Measurements from ENCODE around the gene ZSCAN21.
A peak's percentile ranks its signal among the peaks of the same experiment; 100 is the strongest.

The ZSCAN21 gene

GRCh38 chr7:100017300-100017699 is 32.3 kb upstream of the ZSCAN21 start:
- Mint-ChIP-seq H3K4me1 (peaks cover 16% of the 10 kb centered on the region), H3K36me3 (peaks cover 5% of the 10 kb centered on the region), H3K4me3 (no peak overlapping the region)

GRCh38 chr7:100017875-100018274 is 31.7 kb upstream of the ZSCAN21 start:
- ATAC-seq (ENCODE audit: low read depth) = no peak
- no peak overlapping the region for H3K4me3 Mint-ChIP-seq
- peaks cover 5% of the 10 kb centered on the region for H3K36me3 Mint-ChIP-seq
- H3K4me1 Mint-ChIP-seq = peaks cover 16% of the 10 kb centered on the region
- H3K9me3 Mint-ChIP-seq = no peaks in the 10 kb centered on the region
- DNase-seq (ENCODE audit: low spot score in 2 of 2) = no peak
- H3K27ac Mint-ChIP-seq = peak overlapping the region; percentile 53
- no peaks in the 10 kb centered on the region for H3K27me3 Mint-ChIP-seq

More at GRCh38 chr7:100017300-100017699, 32.3 kb upstream of the ZSCAN21 start:
- H3K9me3 Mint-ChIP-seq = no peaks in the 10 kb centered on the region
- H3K27ac Mint-ChIP-seq = no peak overlapping the region
- H3K27me3 Mint-ChIP-seq = no peaks in the 10 kb centered on the region
- DNase-seq (ENCODE audit: low spot score in 2 of 2) = no peak
- ATAC-seq (ENCODE audit: low read depth) = no peak

DNA sequence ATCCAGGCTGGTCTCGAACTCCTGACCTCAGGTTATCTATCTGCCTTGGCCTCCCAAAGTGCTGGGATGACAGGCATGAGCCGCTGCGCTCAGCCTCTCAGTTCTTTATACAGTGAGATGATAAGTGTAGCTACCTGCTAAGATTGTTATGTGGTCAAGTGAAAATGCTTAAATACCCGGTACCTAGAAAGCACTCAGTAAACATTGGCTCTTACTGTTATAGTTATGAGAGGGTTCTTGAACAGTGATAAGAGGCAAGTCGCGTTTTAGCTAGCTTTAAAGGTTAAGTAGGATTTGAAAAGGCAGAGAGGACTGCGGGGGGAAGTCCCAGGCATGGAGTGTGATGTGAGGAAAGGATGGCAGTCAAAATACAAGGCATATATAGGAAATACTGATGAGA is 29.7 kb upstream of the ZSCAN21 start:
- H3K36me3 Mint-ChIP-seq = peaks cover 9% of the 10 kb centered on the region
- ATAC-seq (ENCODE audit: low read depth) = no peak
- H3K27ac Mint-ChIP-seq = peak overlapping the region; percentile 37

DNA sequence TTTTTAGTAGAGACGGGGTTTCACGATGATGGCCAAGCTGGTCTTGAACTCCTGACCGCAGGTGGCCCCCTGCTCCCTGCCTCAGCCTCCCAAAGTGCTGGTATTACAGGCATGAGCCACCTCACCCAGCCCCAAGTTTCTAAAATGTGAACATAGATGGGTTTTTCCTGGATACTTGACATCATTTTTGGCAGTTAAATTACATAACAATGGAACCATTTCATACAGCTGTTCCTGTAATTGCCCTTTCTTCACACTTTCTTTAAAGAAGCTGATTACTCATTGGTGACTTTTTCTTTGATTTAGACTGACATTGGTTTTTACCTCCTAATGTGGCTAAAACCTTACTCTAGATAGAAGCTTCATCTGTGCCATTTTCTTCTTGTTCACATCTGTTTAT is 28.3 kb upstream of the ZSCAN21 start:
- ATAC-seq (ENCODE audit: low read depth) (no peak), DNase-seq (ENCODE audit: low spot score in 2 of 2) (no peak)
- Mint-ChIP-seq H3K4me3 (no peak overlapping the region), H3K27ac (no peak overlapping the region), H3K4me1 (peaks cover 12% of the 10 kb centered on the region), H3K36me3 (peaks cover 16% of the 10 kb centered on the region), H3K27me3 (no peaks in the 10 kb centered on the region), H3K9me3 (no peaks in the 10 kb centered on the region)

More for the DNA sequence above, 29.7 kb upstream of the ZSCAN21 start:
- no peaks in the 10 kb centered on the region for H3K27me3 Mint-ChIP-seq
- peaks cover 16% of the 10 kb centered on the region for H3K4me1 Mint-ChIP-seq
- no peak for DNase-seq (ENCODE audit: low spot score in 2 of 2)
- no peak overlapping the region for H3K4me3 Mint-ChIP-seq
- no peaks in the 10 kb centered on the region for H3K9me3 Mint-ChIP-seq

- no peak for DNase-seq (ENCODE audit: low spot score in 2 of 2)
- ATAC-seq (ENCODE audit: low read depth) = no peak
- H3K4me3 Mint-ChIP-seq = no peak overlapping the region
- H3K9me3 Mint-ChIP-seq = no peaks in the 10 kb centered on the region
- peaks cover 8% of the 10 kb centered on the region for H3K4me1 Mint-ChIP-seq
- no peak overlapping the region for H3K27ac Mint-ChIP-seq
- H3K36me3 Mint-ChIP-seq = peaks cover 16% of the 10 kb centered on the region
- H3K27me3 Mint-ChIP-seq = no peaks in the 10 kb centered on the region
Measured at GRCh38 chr7:100022621-100023020, 27.0 kb upstream of the ZSCAN21 start.

DNA sequence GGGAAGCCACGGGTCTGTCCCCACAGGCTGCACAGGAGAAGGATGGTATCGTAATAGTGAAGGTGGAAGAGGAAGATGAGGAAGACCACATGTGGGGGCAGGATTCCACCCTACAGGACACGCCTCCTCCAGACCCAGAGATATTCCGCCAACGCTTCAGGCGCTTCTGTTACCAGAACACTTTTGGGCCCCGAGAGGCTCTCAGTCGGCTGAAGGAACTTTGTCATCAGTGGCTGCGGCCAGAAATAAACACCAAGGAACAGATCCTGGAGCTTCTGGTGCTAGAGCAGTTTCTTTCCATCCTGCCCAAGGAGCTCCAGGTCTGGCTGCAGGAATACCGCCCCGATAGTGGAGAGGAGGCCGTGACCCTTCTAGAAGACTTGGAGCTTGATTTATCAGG is 26.0 kb upstream of the ZSCAN21 start:
- H3K9me3 Mint-ChIP-seq = no peaks in the 10 kb centered on the region
- DNase-seq (ENCODE audit: low spot score in 2 of 2) (no peak), ATAC-seq (ENCODE audit: low read depth) (no peak)
- H3K27me3 Mint-ChIP-seq = no peaks in the 10 kb centered on the region
- peaks cover 12% of the 10 kb centered on the region for H3K36me3 Mint-ChIP-seq
- H3K4me1 Mint-ChIP-seq = peaks cover 5% of the 10 kb centered on the region
- no peak overlapping the region for H3K4me3 Mint-ChIP-seq
- H3K27ac Mint-ChIP-seq = no peak overlapping the region

- Mint-ChIP-seq H3K27me3 (no peaks in the 10 kb centered on the region), H3K4me3 (no peak overlapping the region), H3K4me1 (peaks cover 5% of the 10 kb centered on the region), H3K27ac (no peak overlapping the region), H3K9me3 (no peaks in the 10 kb centered on the region), H3K36me3 (peaks cover 12% of the 10 kb centered on the region)
- ATAC-seq (ENCODE audit: low read depth) (no peak), DNase-seq (ENCODE audit: low spot score in 2 of 2) (no peak)
Measured at GRCh38 chr7:100024020-100024619, 25.5 kb upstream of the ZSCAN21 start.

- H3K4me3 Mint-ChIP-seq = no peak overlapping the region
- no peaks in the 10 kb centered on the region for H3K27me3 Mint-ChIP-seq
- ATAC-seq (ENCODE audit: low read depth) (no peak), DNase-seq (ENCODE audit: low spot score in 2 of 2) (no peak)
- no peaks in the 10 kb centered on the region for H3K9me3 Mint-ChIP-seq
- no peak overlapping the region for H3K27ac Mint-ChIP-seq
- peaks cover 21% of the 10 kb centered on the region for H3K36me3 Mint-ChIP-seq
- no peaks in the 10 kb centered on the region for H3K4me1 Mint-ChIP-seq
Measured at GRCh38 chr7:100027197-100027596, 22.4 kb upstream of the ZSCAN21 start.

DNA sequence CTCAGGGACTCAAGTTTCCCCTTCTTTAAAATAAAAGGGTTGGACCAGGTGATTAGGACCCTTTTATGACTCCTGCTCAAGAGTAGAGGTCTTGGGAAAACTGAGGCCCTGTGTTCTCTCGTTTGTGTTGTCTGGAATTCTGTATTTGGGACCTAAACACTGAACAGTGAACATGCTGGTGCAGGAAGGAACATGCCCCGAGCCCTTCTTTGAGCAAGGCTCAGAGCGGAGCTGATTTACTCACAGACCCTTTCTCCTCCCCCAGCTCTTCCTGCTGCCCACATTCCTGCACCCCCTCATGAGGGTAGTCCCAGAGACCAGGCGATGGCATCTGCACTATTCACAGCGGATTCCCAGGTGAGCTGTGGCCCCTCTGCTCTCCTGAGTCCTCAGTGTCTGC is 20.0 kb upstream of the ZSCAN21 start:
- no peak overlapping the region for H3K4me3 Mint-ChIP-seq
- no peaks in the 10 kb centered on the region for H3K27me3 Mint-ChIP-seq
- H3K9me3 Mint-ChIP-seq = no peaks in the 10 kb centered on the region
- no peak overlapping the region for H3K27ac Mint-ChIP-seq
- no peaks in the 10 kb centered on the region for H3K4me1 Mint-ChIP-seq
- peaks cover 29% of the 10 kb centered on the region for H3K36me3 Mint-ChIP-seq
- ATAC-seq (ENCODE audit: low read depth) (no peak), DNase-seq (ENCODE audit: low spot score in 2 of 2) (no peak)

DNA sequence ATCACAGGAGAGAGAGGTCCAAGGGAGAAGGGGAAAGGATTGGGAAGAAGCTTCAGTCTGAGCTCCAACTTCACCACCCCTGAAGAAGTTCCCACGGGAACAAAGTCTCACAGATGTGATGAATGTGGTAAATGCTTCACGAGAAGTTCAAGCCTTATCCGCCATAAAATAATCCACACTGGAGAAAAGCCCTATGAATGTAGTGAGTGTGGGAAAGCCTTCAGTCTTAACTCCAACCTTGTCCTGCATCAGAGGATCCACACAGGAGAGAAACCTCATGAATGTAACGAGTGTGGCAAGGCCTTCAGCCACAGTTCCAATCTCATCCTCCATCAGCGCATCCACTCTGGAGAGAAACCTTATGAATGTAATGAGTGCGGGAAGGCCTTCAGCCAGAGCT is 16.0 kb upstream of the ZSCAN21 start:
- no peak for ATAC-seq (ENCODE audit: low read depth)
- Mint-ChIP-seq H3K27ac (no peak overlapping the region), H3K36me3 (peaks cover 29% of the 10 kb centered on the region)

DNA sequence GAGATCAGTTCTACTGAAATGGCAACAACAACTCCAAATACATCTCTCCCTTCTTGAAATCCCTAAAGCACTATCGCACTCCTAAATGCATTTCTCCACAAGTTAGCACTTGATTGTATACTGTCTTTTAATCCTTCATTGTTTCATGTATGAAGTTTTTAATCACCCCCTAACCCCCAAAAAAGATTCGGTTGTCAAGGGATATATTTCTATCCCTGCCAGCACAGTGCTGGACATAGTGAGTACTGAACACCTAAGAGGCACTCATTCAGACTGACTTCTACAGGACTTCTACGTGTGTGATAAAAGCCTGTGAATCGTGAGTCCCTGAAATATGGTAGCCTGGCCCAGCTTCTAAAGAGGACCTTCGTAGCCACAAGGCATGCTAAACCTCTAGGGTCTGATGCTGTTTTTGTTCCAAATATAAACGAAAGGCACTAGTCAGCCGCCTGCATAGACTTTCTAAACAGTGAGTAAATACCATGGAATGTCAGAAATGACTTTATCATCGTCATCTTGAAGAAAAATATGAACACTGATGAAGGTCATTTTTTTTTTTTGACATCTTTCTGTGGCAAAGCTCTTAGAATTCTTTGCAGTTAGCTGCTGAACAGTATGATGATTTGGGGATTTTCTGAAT is 14.6 kb upstream of the ZSCAN21 start:
- Mint-ChIP-seq H3K4me3 (no peak overlapping the region), H3K9me3 (no peaks in the 10 kb centered on the region), H3K4me1 (no peaks in the 10 kb centered on the region), H3K27me3 (no peaks in the 10 kb centered on the region), H3K27ac (no peak overlapping the region), H3K36me3 (peaks cover 29% of the 10 kb centered on the region)
- no peak for DNase-seq (ENCODE audit: low spot score in 2 of 2)
- no peak for ATAC-seq (ENCODE audit: low read depth)

More for the DNA sequence above, 16.0 kb upstream of the ZSCAN21 start:
- no peaks in the 10 kb centered on the region for H3K9me3 Mint-ChIP-seq
- H3K4me3 Mint-ChIP-seq = no peak overlapping the region
- H3K4me1 Mint-ChIP-seq = no peaks in the 10 kb centered on the region
- no peaks in the 10 kb centered on the region for H3K27me3 Mint-ChIP-seq
- DNase-seq (ENCODE audit: low spot score in 2 of 2) = no peak

GRCh38 chr7:100035876-100036275 is 13.7 kb upstream of the ZSCAN21 start:
- H3K27me3 Mint-ChIP-seq = no peaks in the 10 kb centered on the region
- no peak overlapping the region for H3K27ac Mint-ChIP-seq
- H3K9me3 Mint-ChIP-seq = no peaks in the 10 kb centered on the region
- peaks cover 3% of the 10 kb centered on the region for H3K4me1 Mint-ChIP-seq
- no peak overlapping the region for H3K4me3 Mint-ChIP-seq
- no peak for ATAC-seq (ENCODE audit: low read depth)
- no peak for DNase-seq (ENCODE audit: low spot score in 2 of 2)
- peaks cover 24% of the 10 kb centered on the region for H3K36me3 Mint-ChIP-seq

DNA sequence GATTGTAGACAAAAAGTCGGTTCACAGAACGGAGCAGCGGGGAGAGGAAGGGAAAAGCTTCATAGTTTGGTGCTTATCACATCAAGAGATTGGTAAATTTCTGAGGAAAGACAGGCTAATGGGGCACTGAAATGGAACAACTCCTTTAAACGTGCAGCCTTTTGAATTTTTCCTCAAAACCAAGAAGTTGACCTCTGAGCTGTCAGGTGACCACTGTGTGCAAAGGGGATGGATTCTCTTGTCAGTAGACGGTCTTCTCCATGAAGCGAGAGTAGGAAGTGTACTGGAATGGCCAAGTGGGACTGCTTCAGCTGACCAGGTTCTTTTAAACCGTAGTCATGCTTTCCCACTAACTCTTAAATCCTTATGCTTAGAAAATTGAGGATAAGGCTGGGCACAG is 11.2 kb upstream of the ZSCAN21 start:
- no peak overlapping the region for H3K4me3 Mint-ChIP-seq
- H3K4me1 Mint-ChIP-seq = peaks cover 3% of the 10 kb centered on the region
- no peak for ATAC-seq (ENCODE audit: low read depth)

GRCh38 chr7:100040575-100040974 is 9.0 kb upstream of the ZSCAN21 start:
- ATAC-seq (ENCODE audit: low read depth) (no peak), DNase-seq (ENCODE audit: low spot score in 2 of 2) (no peak)
- Mint-ChIP-seq H3K4me1 (peaks cover 7% of the 10 kb centered on the region), H3K27ac (no peak overlapping the region), H3K4me3 (no peak overlapping the region), H3K27me3 (no peaks in the 10 kb centered on the region), H3K36me3 (peaks cover 2% of the 10 kb centered on the region), H3K9me3 (no peaks in the 10 kb centered on the region)

More for the DNA sequence above, 11.2 kb upstream of the ZSCAN21 start:
- H3K9me3 Mint-ChIP-seq = no peaks in the 10 kb centered on the region
- DNase-seq (ENCODE audit: low spot score in 2 of 2) = no peak
- H3K27ac Mint-ChIP-seq = no peak overlapping the region
- no peaks in the 10 kb centered on the region for H3K27me3 Mint-ChIP-seq
- peaks cover 13% of the 10 kb centered on the region for H3K36me3 Mint-ChIP-seq

DNA sequence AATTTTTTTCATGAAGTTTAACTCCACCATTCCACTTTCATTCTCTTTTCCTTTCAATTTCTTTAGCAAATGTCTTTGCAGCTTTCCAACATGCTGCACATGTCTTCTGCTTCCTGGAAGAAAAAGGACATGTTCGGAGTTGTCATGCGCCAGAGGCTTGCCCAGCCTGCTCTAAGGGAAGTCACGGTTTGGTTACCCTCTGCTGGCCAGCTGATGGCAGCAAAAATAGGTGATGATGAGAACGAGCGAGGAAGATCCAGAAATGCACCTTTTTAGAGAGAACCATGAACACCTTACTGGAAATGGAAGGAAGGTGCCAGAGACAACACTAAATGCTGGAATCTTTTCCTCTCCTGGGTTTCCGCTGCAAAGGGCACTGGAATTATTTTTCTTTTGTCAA is 4.9 kb upstream of the ZSCAN21 start:
- Mint-ChIP-seq H3K4me3 (peak overlapping the region; percentile 63), H3K27ac (no peak overlapping the region), H3K4me1 (peaks cover 7% of the 10 kb centered on the region), H3K9me3 (no peaks in the 10 kb centered on the region), H3K27me3 (no peaks in the 10 kb centered on the region), H3K36me3 (no peaks in the 10 kb centered on the region)
- DNase-seq (ENCODE audit: low spot score in 2 of 2) = peak in 1 of 2 donors; percentile 24
- peak; percentile 44 for ATAC-seq (ENCODE audit: low read depth)
